Mesenchymal stem cell (in vitro differentiated cells and primary cell): ENCODE measurements around the gene RANBP1.
A peak's percentile ranks its signal among the peaks of the same experiment; 100 is the strongest.

Experiments
- DNase-seq: peaks from one replicate; pipeline ENCODE4 v3.0.0-alpha.2; 2013
- H2AFZ ChIP-seq: one replicate; pipeline ENCODE4 v1.6.1; 2013; ENCODE audit warnings: low read depth, mild to moderate bottlenecking, control low read depth, inconsistent platforms, low read length, moderate library complexity
- H2AK5ac ChIP-seq: 2 replicates; pipeline ENCODE4 v1.6.1; 2013; ENCODE audit warnings: low read length, moderate library complexity, mild to moderate bottlenecking, inconsistent platforms; ENCODE audit not compliant: severe bottlenecking
- H2BK120ac ChIP-seq: one replicate; pipeline ENCODE4 v1.6.1; 2013; ENCODE audit warnings: low read depth, mild to moderate bottlenecking, inconsistent platforms, low read length, moderate library complexity
- H2BK12ac ChIP-seq, 2 experiments: one replicate each; pipeline ENCODE4 v1.6.1; 2013; ENCODE audit warnings: inconsistent platforms in 2 of 2, low read length in 2 of 2, mild to moderate bottlenecking in 2 of 2, moderate library complexity in 2 of 2, control low read depth in 1 of 2
- H2BK15ac ChIP-seq: one replicate; pipeline ENCODE4 v1.6.1; 2013; ENCODE audit warnings: mild to moderate bottlenecking, low read depth, inconsistent platforms; ENCODE audit not compliant: poor library complexity, severe bottlenecking
- H2BK5ac ChIP-seq: 2 replicates; pipeline ENCODE4 v1.6.1; 2013; ENCODE audit warnings: low read depth, mild to moderate bottlenecking, low read length, control low read depth, inconsistent platforms; ENCODE audit not compliant: poor library complexity, severe bottlenecking
- H3K14ac ChIP-seq, 2 experiments: one replicate each; pipeline ENCODE4 v1.6.1; 2013; ENCODE audit warnings: inconsistent platforms in 2 of 2, low read length in 2 of 2, control low read depth in 1 of 2, mild to moderate bottlenecking in 1 of 2, moderate library complexity in 1 of 2
- H3K18ac ChIP-seq, 2 experiments: one replicate each; pipeline ENCODE4 v1.6.1; 2013; ENCODE audit warnings: inconsistent platforms in 2 of 2, low read length in 2 of 2, control low read depth in 1 of 2, low read depth in 1 of 2, mild to moderate bottlenecking in 1 of 2
- H3K23ac ChIP-seq, 2 experiments: one replicate each; pipeline ENCODE4 v1.6.1; 2013; ENCODE audit warnings: inconsistent platforms in 2 of 2, low read length in 2 of 2, mild to moderate bottlenecking in 2 of 2, moderate library complexity in 2 of 2, control low read depth in 1 of 2
- H3K27ac ChIP-seq: 2 replicates; pipeline ENCODE4 v1.5.1; 2013; ENCODE audit warnings: mild to moderate bottlenecking, moderate library complexity, low read length, control low read depth, inconsistent platforms; ENCODE audit not compliant: poor library complexity, severe bottlenecking
- H3K27me3 ChIP-seq, 2 experiments: 2 replicates each; pipeline versions ENCODE4 v1.6.1 to v1.7.0; 2013; ENCODE audit warnings: low read length in 2 of 2, mild to moderate bottlenecking in 2 of 2, moderate library complexity in 2 of 2, control low read depth in 1 of 2, inconsistent platforms in 1 of 2; ENCODE audit not compliant: control insufficient read depth in 1 of 2, insufficient read depth in 1 of 2
- H3K36me3 ChIP-seq, 2 experiments: 2 replicates each; pipeline versions ENCODE4 v1.6.1 to v1.7.0; 2013; ENCODE audit warnings: low read length in 2 of 2, control low read depth in 1 of 2, inconsistent platforms in 1 of 2, low read depth in 1 of 2, mild to moderate bottlenecking in 1 of 2; ENCODE audit not compliant: insufficient read depth in 2 of 2, control insufficient read depth in 1 of 2
- H3K4ac ChIP-seq, 2 experiments: one replicate each; pipeline ENCODE4 v1.6.1; 2013; ENCODE audit warnings: inconsistent platforms in 2 of 2, low read length in 2 of 2, mild to moderate bottlenecking in 2 of 2, moderate library complexity in 2 of 2, control low read depth in 1 of 2, low read depth in 1 of 2
- H3K4me1 ChIP-seq: 2 replicates; pipeline ENCODE4 v1.6.1; 2013; ENCODE audit warnings: low read depth, low read length, control low read depth; ENCODE audit not compliant: control insufficient read depth, insufficient read depth
- H3K4me2 ChIP-seq: 2 replicates; pipeline ENCODE4 v1.6.1; 2013; ENCODE audit warnings: low read length, mild to moderate bottlenecking, inconsistent platforms; ENCODE audit not compliant: poor library complexity, severe bottlenecking
- H3K4me3 ChIP-seq, 2 experiments: 2 replicates each; pipeline versions ENCODE4 v1.5.1 to v1.7.0; 2013; ENCODE audit warnings: low read length in 2 of 2, mild to moderate bottlenecking in 2 of 2, control low read depth in 1 of 2, low read depth in 1 of 2; ENCODE audit not compliant: insufficient read depth in 1 of 2
- H3K79me1 ChIP-seq: replicated peaks from 2 replicates; pipeline ENCODE4 v1.6.1; 2013; ENCODE audit warnings: mild to moderate bottlenecking, control low read depth, low read length, inconsistent platforms; ENCODE audit not compliant: poor library complexity, severe bottlenecking
- H3K9ac ChIP-seq: 2 replicates; pipeline ENCODE4 v1.7.0; 2013; ENCODE audit warnings: mild to moderate bottlenecking, low read length, moderate library complexity
- H3K9me3 ChIP-seq: 2 replicates; pipeline ENCODE4 v1.7.0; 2013; ENCODE audit warnings: mild to moderate bottlenecking, low read length; ENCODE audit not compliant: control insufficient read depth
- H4K8ac ChIP-seq: one replicate; pipeline ENCODE4 v1.6.1; 2013; ENCODE audit warnings: inconsistent platforms, mild to moderate bottlenecking, low read length, moderate library complexity
- H4K91ac ChIP-seq: one replicate; pipeline ENCODE4 v1.6.1; 2013; ENCODE audit warnings: mild to moderate bottlenecking, low read length, inconsistent platforms
- WGBS: methylation state at CpG from one replicate; pipeline ENCODE4 v1.1.7; 2013; ENCODE audit warnings: mixed read lengths; 5-methylcytosine and 5-hydroxymethylcytosine counted together

Gene RANBP1

DNA sequence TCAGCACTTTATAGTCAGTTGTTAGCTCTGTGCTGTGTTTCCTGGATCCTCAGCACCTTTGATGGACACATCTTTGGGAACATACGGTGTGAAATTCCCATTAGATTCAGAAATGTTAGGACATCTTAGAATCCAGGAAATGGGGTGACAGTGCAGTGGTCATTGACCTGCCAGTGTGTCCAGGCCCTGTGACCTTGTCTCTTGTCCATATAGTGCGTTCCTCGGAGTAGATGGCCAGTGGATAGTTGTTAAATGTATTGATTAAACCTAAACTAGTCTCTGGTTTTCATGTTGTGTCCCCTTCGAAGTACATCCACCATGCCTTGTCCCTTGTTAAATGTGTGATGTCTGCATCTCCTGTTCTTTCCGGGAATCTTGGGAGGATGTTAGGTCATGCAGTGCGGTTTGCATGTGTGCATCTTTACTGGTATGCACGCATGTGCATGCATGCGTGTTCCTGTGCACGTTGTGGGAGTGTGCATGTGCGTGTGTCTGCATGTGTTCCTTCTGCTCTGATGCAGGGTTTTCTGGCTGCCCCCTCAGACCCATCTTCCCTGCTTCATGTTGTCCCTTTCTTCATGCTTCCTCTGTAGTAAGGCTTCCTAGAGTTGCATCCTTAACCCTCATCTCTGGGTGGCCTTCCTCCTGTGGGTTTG is 31.9 kb upstream of the RANBP1 start:
- Histone ChIP-seq H3K27me3 (no peaks in the 10 kb centered on the region), H3K36me3 (peaks cover 38 to 46% of the 10 kb centered on the region in 2 experiments), H4K91ac (no peak overlapping the region), H3K4me1 (peaks cover 27% of the 10 kb centered on the region), H2BK15ac (no peak overlapping the region), H3K27ac (no peak overlapping the region), H4K8ac (no peak overlapping the region), H3K9me3 (no peaks in the 10 kb centered on the region), H3K18ac (no peak overlapping the region), H3K4ac (no peak overlapping the region), H3K14ac (no peak overlapping the region), H2AFZ (no peak overlapping the region), H2AK5ac (no peak overlapping the region), H3K23ac (no peak overlapping the region), H2BK120ac (no peak overlapping the region), H3K4me3 (no peak overlapping the region), H3K4me2 (no peak overlapping the region), H2BK5ac (no peak overlapping the region), H3K79me1 (peaks cover 18% of the 10 kb centered on the region), H3K9ac (no peak overlapping the region), H2BK12ac (no peak overlapping the region)
- 92% methylated on average over 10 of the region's 10 CpGs for WGBS
- no peak for DNase-seq

DNA sequence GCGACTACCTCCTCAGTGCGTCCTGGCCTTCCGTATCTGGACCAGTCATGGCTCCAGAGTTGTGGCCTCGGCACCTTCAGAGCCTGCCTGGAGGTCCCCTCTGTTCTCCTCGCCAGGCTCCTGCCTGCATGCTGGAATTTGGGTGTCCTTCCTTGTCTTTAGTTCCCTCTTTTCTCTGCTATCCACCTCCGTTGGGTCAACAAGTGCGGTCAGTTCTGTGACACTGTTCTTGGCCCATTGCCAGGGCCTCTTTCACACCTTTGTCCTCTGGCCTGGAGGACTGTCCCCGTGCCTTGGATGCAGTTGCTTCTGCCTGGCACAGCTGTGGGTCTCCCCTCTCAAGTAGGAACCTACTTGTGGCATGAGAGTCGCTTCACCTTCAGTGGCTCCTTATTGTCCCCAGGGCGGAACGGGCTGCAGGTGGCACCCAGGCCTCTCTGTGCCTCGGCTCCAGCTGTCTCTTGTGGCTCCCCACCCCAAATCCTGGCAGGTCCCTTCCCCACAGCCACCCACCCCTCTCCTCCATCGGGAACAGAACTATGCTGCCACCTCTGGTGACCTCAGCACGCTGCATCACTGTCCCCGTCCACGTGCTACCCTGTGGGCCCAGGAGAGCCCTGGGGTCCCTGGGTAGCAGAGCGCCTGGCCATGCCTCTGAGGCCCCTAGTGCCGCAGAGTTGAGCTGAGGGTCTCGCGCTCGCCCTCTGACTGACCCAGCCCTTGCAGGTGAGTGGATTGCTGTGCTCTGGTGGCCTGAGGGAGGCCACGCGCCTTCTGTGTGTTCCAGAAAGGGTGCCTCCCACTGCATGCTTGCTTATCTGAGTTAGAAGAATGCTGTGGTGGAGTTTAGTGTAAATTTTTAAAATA is 31.1 kb upstream of the RANBP1 start:
- no peak overlapping the region for H3K14ac ChIP-seq
- H2BK120ac ChIP-seq: no peak overlapping the region
- H3K18ac ChIP-seq: no peak overlapping the region
- H4K91ac ChIP-seq: no peak overlapping the region
- H3K4me1 ChIP-seq: peaks cover 27% of the 10 kb centered on the region
- H4K8ac ChIP-seq: no peak overlapping the region
- peaks cover 46 to 54% of the 10 kb centered on the region in 2 experiments for H3K36me3 ChIP-seq
- no peak overlapping the region for H3K4me3 ChIP-seq
- H3K4ac ChIP-seq: no peak overlapping the region
- H3K4me2 ChIP-seq: no peak overlapping the region
- H3K9ac ChIP-seq: no peak overlapping the region
- no peak overlapping the region for H2AFZ ChIP-seq
- no peak overlapping the region for H3K27ac ChIP-seq
- WGBS: 80% methylated on average over 23 of the region's 23 CpGs
- peak; percentile 18 for DNase-seq
- H3K27me3 ChIP-seq: no peaks in the 10 kb centered on the region
- H2BK15ac ChIP-seq: no peak overlapping the region
- no peak overlapping the region for H2BK5ac ChIP-seq
- peaks cover 25% of the 10 kb centered on the region for H3K79me1 ChIP-seq
- no peaks in the 10 kb centered on the region for H3K9me3 ChIP-seq
- no peak overlapping the region for H2BK12ac ChIP-seq
- H2AK5ac ChIP-seq: no peak overlapping the region
- H3K23ac ChIP-seq: no peak overlapping the region

DNA sequence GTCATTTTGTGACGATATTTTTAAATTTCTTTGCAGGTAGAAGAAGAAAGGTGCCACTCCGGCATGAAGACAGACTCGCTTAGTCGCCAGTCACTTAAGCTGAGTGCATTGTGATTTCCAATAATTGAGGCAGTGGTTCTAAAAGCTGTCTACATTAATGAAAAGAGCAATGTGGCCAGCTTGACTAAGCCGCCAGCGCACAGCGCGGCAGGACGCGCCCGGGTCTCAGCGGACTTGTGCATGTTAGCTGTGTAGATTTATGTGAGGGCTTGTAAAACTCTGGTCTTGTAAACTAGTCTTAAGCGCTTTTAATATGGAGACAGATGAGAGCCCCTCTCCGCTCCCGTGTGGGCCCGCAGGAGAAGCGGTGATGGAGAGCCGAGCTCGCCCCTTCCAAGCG is 30.3 kb upstream of the RANBP1 start:
- no peak overlapping the region for H2AK5ac ChIP-seq
- H3K4me1 ChIP-seq: peaks cover 29% of the 10 kb centered on the region
- H3K27me3 ChIP-seq: no peaks in the 10 kb centered on the region
- H4K8ac ChIP-seq: no peak overlapping the region
- H2AFZ ChIP-seq: no peak overlapping the region
- H3K9me3 ChIP-seq: no peaks in the 10 kb centered on the region
- H3K36me3 ChIP-seq: peaks cover 54 to 62% of the 10 kb centered on the region in 2 experiments
- no peak overlapping the region for H3K27ac ChIP-seq
- H3K4me3 ChIP-seq: no peak overlapping the region
- no peak overlapping the region for H3K14ac ChIP-seq
- H2BK12ac ChIP-seq: no peak overlapping the region
- peaks cover 30% of the 10 kb centered on the region for H3K79me1 ChIP-seq
- H4K91ac ChIP-seq: no peak overlapping the region
- H3K4ac ChIP-seq: no peak overlapping the region
- H2BK120ac ChIP-seq: no peak overlapping the region
- H3K23ac ChIP-seq: no peak overlapping the region
- 97% methylated on average over 20 of the region's 20 CpGs for WGBS
- no peak overlapping the region for H3K18ac ChIP-seq
- H2BK5ac ChIP-seq: no peak overlapping the region
- H3K4me2 ChIP-seq: no peak overlapping the region
- no peak for DNase-seq
- no peak overlapping the region for H3K9ac ChIP-seq
- no peak overlapping the region for H2BK15ac ChIP-seq

DNA sequence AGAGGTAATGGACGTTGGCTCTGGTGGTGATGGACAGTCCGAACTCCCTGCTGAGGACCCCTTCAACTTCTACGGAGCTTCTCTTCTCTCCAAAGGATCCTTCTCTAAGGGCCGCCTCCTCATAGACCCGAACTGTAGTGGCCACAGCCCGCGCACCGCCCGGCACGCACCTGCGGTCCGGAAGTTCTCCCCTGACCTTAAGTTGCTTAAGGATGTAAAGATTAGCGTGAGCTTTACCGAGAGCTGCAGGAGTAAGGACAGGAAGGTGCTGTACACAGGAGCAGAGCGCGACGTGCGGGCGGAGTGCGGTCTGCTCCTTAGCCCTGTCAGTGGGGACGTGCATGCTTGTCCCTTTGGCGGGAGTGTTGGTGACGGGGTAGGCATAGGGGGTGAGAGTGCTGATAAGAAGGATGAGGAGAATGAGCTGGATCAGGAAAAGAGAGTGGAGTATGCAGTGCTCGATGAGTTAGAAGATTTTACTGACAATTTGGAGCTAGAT is 29.8 kb upstream of the RANBP1 start:
- no peak overlapping the region for H2BK15ac ChIP-seq
- no peak overlapping the region for H3K27ac ChIP-seq
- H3K4me1 ChIP-seq: peaks cover 30% of the 10 kb centered on the region
- DNase-seq: no peak
- H3K79me1 ChIP-seq: peaks cover 33% of the 10 kb centered on the region
- H3K4me3 ChIP-seq: no peak overlapping the region
- no peak overlapping the region for H3K18ac ChIP-seq
- no peaks in the 10 kb centered on the region for H3K27me3 ChIP-seq
- no peak overlapping the region for H2AFZ ChIP-seq
- 98% methylated on average over 23 of the region's 24 CpGs for WGBS
- no peak overlapping the region for H2AK5ac ChIP-seq
- no peak overlapping the region for H3K14ac ChIP-seq
- no peak overlapping the region for H2BK12ac ChIP-seq
- no peak overlapping the region for H4K8ac ChIP-seq
- no peak overlapping the region for H2BK120ac ChIP-seq
- H4K91ac ChIP-seq: no peak overlapping the region
- H2BK5ac ChIP-seq: no peak overlapping the region
- no peak overlapping the region for H3K4me2 ChIP-seq
- H3K9me3 ChIP-seq: no peaks in the 10 kb centered on the region
- H3K9ac ChIP-seq: no peak overlapping the region
- peaks cover 59 to 67% of the 10 kb centered on the region in 2 experiments for H3K36me3 ChIP-seq
- H3K4ac ChIP-seq: no peak overlapping the region
- H3K23ac ChIP-seq: no peak overlapping the region
